ENCODE data around the gene ZFAND5.

ZFAND5 gene

GRCh38 chr9:72364679-72365524 lies at the start of gene ZFAND5:
Gene ZFAND5 (minus strand): TSS chr9:72365208. CDS start chr9:72360778, 4,430 bp downstream.
- DNase-seq, result peak; percentile 91

GRCh38 chr9:72412483-72413040 lies 47.6 kb upstream of the ZFAND5 start:
- DNase-seq, result no peak

GRCh38 chr9:72410214-72410613 lies 45.2 kb upstream of the ZFAND5 start:
- DNase-seq, result no peak

GRCh38 chr9:72407114-72407513 lies 42.1 kb upstream of the ZFAND5 start:
- no peak for DNase-seq

GRCh38 chr9:72402744-72403143 lies 37.7 kb upstream of the ZFAND5 start:
- DNase-seq, result no peak

- DNase-seq, result no peak
These were observed 36.4 kb upstream of the ZFAND5 start for GRCh38 chr9:72401396-72401795.

- no peak for DNase-seq
These were observed 35.9 kb upstream of the ZFAND5 start for GRCh38 chr9:72400866-72401265.

GRCh38 chr9:72399391-72399790 lies 34.4 kb upstream of the ZFAND5 start:
- no peak for DNase-seq

GRCh38 chr9:72396247-72397091 lies 31.5 kb upstream of the ZFAND5 start:
- no peak for DNase-seq

- no peak for DNase-seq
These were observed 29.1 kb upstream of the ZFAND5 start for GRCh38 chr9:72394066-72394465.

- DNase-seq, result no peak
These were observed 25.9 kb upstream of the ZFAND5 start for GRCh38 chr9:72390907-72391306.

- no peak for DNase-seq
These were observed 21.2 kb upstream of the ZFAND5 start for GRCh38 chr9:72386186-72386585.

- no peak for DNase-seq
These were observed 19.9 kb upstream of the ZFAND5 start for GRCh38 chr9:72384710-72385485.

- no peak for DNase-seq
These were observed 19.1 kb upstream of the ZFAND5 start for GRCh38 chr9:72383978-72384709.

- DNase-seq, result no peak
These were observed 17.4 kb upstream of the ZFAND5 start for GRCh38 chr9:72382405-72382804.

- DNase-seq, result no peak
These were observed 12.0 kb upstream of the ZFAND5 start for GRCh38 chr9:72377041-72377440.

- DNase-seq, result no peak
These were observed 6.1 kb upstream of the ZFAND5 start for GRCh38 chr9:72371151-72371550.

- peak; percentile 56 for DNase-seq
These were observed 683 bp upstream of the ZFAND5 start for GRCh38 chr9:72365525-72366256.

- peak; percentile 13 for DNase-seq
These were observed 915 bp downstream of the ZFAND5 start for GRCh38 chr9:72363908-72364678.

GRCh38 chr9:72363236-72363635 lies 1.8 kb downstream of the ZFAND5 start:
- DNase-seq, result no peak

Measured in NCI-H2227 treated with DMSO at 0.1 percent for 48 hours (cell line).